AG04450 (cell line): ENCODE measurements around the gene CDH26. TPM values are rescaled to one million over a fixed set of nuclear protein-coding genes. Genes with fewer than 3 reads are reported as not detected.

Experiments used
- CTCF ChIA-PET: fragments of 300-600, 350-600 bp; formaldehyde crosslinking; extraction: SDS; loops from one replicate; lab custom pipeline; 2022; ENCODE audit warnings: antibody characterized with exemption, inconsistent platforms; lab: Charles Lee
- POLR2A ChIA-PET: fragments of 350-600 bp; formaldehyde crosslinking; extraction: SDS; loops from one replicate; lab custom pipeline; 2021; ENCODE audit warnings: antibody characterized with exemption, inconsistent platforms; lab: Yijun Ruan, JAX
- DNase-seq: peaks from one replicate; pipeline ENCODE4 v3.0.0-alpha.2; 2011; ENCODE audit warnings: low read depth, low spot score
- H3K27ac ChIP-seq: one replicate; pipeline ENCODE4 v1.5.1; 2012; ENCODE audit warnings: low read depth, low read length, control low read depth
- H3K27me3 ChIP-seq: one replicate; pipeline ENCODE4 v1.6.0; 2012; ENCODE audit warnings: low read length; ENCODE audit not compliant: control insufficient read depth, insufficient read depth
- H3K4me3 ChIP-seq: 2 replicates; pipeline ENCODE4 v1.5.1; 2011; ENCODE audit warnings: mild to moderate bottlenecking, low read depth, low read length, control low read depth
- H3K9me3 ChIP-seq: 2 replicates; pipeline ENCODE4 v1.5.1; 2012; ENCODE audit warnings: low read length; ENCODE audit not compliant: control insufficient read depth, insufficient read depth
- polyA plus RNA-seq: library from polyadenylated mRNA; depleted of rRNA; stranded (reverse); fragments of >200 nt; gene quantifications from 2 replicates; pipeline ENCODE4 v1.2.3, GENCODE V29; 2011
- TF ChIP-seq, protein P1 (sequence below): IDR thresholded peaks from 2 replicates; pipeline ENCODE4 v1.5.1; 2011; ENCODE audit warnings: low read depth, low read length, control low read depth, inconsistent platforms

The CDH26 gene
- polyA plus RNA-seq, 1 experiment = 0.10 TPM

DNA sequence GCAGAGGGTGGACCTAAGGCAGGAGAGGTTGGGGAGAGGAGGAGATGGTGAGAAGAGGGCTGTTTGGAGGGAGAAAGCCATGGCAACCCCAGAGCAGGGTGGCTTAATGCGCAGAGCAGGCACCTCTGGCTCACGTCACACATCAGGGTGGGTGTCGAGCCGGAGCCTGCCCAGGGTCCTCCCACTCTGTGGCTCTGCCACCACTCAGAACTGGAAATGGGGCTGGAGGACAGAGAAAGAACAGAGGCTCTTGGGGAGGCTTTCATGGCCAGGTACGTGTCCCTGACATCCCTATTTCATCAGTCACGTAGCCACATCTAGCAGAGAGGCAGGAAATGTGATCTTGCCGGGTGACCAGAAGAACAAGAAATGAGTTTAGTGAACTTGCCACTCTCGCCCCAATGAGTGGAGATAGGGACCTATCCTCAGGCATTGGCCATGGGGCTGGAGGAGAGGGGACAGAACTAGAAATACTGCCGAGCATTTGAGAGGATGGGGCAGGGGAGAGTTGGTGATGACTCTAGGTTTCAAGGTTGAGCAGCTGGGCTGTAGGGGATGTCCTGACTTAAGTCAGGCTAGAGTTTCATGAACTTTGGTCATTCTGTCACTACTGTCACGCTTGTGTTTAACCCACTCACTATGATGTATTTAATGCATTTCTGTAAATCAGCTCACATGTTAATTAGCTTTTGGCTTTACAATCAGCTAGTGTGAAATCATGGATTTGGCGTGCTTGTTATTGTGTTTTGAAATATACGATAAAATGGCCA is 52.7 kb downstream of the CDH26 start:
- TF ChIP-seq, protein P1, sequence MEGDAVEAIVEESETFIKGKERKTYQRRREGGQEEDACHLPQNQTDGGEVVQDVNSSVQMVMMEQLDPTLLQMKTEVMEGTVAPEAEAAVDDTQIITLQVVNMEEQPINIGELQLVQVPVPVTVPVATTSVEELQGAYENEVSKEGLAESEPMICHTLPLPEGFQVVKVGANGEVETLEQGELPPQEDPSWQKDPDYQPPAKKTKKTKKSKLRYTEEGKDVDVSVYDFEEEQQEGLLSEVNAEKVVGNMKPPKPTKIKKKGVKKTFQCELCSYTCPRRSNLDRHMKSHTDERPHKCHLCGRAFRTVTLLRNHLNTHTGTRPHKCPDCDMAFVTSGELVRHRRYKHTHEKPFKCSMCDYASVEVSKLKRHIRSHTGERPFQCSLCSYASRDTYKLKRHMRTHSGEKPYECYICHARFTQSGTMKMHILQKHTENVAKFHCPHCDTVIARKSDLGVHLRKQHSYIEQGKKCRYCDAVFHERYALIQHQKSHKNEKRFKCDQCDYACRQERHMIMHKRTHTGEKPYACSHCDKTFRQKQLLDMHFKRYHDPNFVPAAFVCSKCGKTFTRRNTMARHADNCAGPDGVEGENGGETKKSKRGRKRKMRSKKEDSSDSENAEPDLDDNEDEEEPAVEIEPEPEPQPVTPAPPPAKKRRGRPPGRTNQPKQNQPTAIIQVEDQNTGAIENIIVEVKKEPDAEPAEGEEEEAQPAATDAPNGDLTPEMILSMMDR = no peak
- Histone ChIP-seq H3K27me3 (peaks cover 8% of the 10 kb centered on the region), H3K4me3 (no peak overlapping the region), H3K9me3 (no peaks in the 10 kb centered on the region), H3K27ac (no peak overlapping the region)
- CTCF ChIA-PET = interaction anchor here (1.0 to 1.3 kb wide), 3 partner anchors 18 to 74 kb away, joined by 3 to 4 read pairs (median 4); no protein-coding TSS in a partner anchor
- DNase-seq = no peak
- POLR2A ChIA-PET = no interaction called here

DNA sequence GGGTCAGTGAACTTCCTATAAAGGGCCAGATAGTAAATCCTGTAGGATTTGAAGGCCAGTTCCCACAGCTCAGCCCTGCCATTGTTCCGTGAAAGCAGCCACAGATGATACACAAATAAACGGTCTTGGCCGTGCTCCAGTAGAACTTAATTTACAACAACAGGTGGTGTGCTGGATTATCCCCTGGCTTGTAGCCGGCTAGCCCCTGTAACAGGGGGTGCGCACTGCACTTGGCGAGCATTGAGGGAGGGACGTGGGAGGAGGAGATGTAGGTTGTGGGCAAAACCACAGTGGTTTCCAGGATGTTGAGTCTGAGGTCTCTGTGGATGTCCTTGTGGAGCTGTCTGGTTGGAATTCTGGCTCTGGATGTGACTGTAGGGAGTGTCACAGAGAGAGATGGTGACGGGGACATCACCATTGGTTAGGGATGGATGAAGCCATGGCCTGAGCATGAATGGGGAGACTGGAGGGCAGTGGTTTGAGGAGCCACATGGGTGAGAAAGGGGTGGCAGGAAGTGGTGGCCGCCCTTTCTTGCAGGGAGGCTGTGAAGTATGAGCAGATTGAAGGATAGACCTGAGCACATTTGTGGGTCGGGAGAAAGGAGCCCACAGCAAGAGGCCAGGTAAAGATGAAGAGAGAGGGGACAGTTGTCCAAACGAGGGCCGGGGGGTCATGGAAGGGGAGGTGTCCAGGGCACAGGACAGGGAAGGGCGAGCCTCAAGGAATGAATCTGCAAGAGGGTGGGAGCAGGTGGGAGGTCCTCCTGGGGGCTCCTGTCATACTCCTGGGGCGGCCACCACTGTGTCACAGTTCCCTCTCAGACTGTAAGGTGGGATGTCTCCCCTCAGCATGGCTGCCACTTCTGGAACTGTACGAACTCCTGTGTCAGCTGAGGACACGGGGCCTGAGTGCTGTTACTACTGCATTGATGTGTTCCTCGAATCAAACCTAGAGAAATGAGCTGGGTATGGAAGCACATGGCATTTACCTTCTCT is 53.6 kb downstream of the CDH26 start:
- no peaks in the 10 kb centered on the region for H3K9me3 ChIP-seq
- TF ChIP-seq, protein P1 = no peak
- ChIA-PET POLR2A (no interaction called here), CTCF (no interaction called here)
- H3K27ac ChIP-seq = no peak overlapping the region
- H3K4me3 ChIP-seq = no peak overlapping the region
- no peak for DNase-seq
- peaks cover 6% of the 10 kb centered on the region for H3K27me3 ChIP-seq

DNA sequence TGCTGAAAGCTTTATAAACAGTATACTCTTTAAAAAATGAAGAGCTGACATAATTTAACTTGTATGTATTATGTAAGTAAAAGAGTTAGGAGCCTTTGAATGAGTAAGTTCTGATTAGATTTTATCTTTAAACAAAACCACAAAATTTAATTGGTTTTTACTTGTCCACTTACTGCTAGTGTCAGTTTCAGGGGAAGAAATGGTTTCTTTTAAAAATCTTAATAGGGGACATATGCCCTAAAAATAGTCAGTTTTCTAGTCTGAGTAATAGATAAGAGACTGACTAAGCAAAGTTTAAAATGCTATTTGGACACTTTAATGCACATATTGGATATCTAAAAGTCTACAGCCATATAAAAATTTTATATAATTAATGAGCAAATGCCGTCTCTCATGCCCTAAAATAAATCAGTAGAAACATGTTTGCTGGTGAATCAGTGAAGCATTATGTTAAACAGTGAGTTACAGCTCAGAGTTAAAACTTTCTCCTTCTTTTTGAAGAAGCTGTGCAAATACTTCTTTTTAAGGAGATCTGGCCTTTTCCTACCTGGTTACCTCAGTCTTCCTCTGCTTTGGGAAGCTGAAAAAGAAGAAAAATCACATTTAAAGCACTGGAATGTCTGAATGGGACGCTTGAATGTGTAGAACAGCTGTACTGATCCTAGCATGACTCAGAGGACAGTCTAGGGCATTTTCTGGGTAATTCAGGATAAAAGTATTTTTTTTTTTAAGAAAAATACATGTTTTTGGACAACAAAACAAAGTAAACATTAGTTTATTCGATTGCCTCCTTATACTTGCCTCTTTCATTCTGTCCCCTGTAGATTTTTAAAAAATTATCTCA is 55.3 kb downstream of the CDH26 start:
- CTCF ChIA-PET = no interaction called here
- no peak overlapping the region for H3K27ac ChIP-seq
- POLR2A ChIA-PET = no interaction called here
- H3K9me3 ChIP-seq = no peaks in the 10 kb centered on the region
- peaks cover 6% of the 10 kb centered on the region for H3K27me3 ChIP-seq
- no peak overlapping the region for H3K4me3 ChIP-seq
- no peak for DNase-seq
- TF ChIP-seq, protein P1 = no peak

DNA sequence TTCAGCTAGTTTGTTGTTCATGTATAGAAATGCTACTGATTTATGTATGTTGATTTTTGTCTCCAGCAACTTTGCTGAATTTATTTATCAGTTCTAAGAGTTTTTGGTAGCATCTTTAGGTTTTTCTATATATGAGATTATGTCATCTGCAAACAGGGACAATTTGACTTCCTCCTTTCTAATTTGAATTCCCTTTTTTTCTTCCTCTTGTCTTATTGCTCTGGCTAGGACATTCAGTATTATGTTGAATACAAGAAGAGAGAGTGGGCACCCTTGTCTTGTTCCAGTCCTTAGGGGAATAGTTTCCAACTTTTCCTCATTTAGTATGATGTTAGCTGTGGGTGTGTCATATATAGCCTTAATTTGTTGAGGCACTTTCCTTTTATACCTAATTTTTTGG is 58.2 kb downstream of the CDH26 start:
- Histone ChIP-seq H3K27ac (no peak overlapping the region), H3K27me3 (no peaks in the 10 kb centered on the region), H3K9me3 (no peaks in the 10 kb centered on the region), H3K4me3 (no peak overlapping the region)
- TF ChIP-seq, protein P1 = no peak
- POLR2A ChIA-PET = no interaction called here
- DNase-seq = no peak
- CTCF ChIA-PET = no interaction called here
